GM10266 (cell line): ENCODE results near the gene ARG1.

Source experiments
- DNase-seq: peaks from one replicate; pipeline ENCODE4 v3.0.0; 2012; ENCODE audit errors: extremely low spot score
- TF ChIP-seq, protein P1 (sequence below): IDR thresholded peaks from 2 replicates; pipeline ENCODE4 v1.5.1; 2012; ENCODE audit warnings: mild to moderate bottlenecking, low read depth; ENCODE audit not compliant: control insufficient read depth, insufficient read depth; ENCODE audit errors: missing control alignments

ARG1 gene

DNA sequence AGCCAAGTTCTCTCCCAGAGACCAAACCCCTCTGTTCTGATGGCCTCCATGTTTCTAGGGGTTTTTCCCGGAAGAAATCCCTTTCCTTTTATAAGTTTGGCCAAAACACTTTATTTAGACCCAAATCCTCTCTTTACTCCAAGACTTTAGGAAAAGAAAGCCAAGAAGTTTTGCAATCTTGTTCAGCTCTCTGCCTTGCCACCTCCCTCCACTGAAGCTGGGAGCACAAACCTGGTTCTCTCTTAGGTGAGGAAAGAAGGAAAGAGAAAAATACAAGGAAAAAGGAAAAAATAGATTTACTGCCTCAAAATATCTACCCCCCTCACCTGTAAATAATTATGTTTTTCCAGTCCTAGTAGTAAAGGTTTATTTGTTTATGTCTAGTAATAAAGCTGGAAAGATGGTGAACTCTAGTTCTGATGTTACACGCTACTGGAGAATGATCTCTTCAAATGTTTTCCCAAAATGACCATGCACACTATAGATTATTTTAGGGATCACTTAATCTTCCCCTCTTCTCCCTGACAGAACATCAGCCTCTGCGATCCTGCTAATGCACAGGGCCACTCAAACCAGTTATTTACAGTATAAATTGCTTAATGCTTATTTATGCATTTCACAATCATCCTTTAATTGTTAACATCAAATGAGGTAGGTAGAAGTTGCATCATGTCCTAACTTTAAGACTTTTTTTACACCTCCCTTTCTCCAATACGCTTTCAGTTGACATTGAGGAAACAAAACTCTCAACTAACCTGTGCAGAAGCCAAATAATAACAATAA is 10.9 kb upstream of the ARG1 start:
- TF ChIP-seq, protein P1, sequence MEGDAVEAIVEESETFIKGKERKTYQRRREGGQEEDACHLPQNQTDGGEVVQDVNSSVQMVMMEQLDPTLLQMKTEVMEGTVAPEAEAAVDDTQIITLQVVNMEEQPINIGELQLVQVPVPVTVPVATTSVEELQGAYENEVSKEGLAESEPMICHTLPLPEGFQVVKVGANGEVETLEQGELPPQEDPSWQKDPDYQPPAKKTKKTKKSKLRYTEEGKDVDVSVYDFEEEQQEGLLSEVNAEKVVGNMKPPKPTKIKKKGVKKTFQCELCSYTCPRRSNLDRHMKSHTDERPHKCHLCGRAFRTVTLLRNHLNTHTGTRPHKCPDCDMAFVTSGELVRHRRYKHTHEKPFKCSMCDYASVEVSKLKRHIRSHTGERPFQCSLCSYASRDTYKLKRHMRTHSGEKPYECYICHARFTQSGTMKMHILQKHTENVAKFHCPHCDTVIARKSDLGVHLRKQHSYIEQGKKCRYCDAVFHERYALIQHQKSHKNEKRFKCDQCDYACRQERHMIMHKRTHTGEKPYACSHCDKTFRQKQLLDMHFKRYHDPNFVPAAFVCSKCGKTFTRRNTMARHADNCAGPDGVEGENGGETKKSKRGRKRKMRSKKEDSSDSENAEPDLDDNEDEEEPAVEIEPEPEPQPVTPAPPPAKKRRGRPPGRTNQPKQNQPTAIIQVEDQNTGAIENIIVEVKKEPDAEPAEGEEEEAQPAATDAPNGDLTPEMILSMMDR, result no peak
- DNase-seq, result no peak

DNA sequence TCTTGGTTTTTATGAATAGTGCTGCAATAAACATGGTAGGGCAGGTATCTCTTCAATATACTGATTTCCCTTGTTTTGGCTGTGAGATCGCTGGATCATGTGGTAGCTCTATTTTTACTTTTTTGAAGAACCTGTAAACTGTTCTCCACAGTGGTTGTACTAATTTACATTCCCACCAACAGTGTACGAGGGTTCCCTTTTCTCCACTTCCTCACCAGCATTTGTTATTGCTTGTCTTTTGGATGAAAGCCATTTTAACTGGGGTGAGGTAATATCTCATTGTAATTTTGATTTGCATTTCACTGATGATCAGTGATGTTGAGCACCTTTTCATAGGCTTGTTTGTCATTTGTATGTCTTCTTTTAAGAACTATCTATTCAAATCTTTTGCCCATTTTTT is 8.0 kb upstream of the ARG1 start:
- TF ChIP-seq, protein P1, result no peak
- no peak for DNase-seq

DNA sequence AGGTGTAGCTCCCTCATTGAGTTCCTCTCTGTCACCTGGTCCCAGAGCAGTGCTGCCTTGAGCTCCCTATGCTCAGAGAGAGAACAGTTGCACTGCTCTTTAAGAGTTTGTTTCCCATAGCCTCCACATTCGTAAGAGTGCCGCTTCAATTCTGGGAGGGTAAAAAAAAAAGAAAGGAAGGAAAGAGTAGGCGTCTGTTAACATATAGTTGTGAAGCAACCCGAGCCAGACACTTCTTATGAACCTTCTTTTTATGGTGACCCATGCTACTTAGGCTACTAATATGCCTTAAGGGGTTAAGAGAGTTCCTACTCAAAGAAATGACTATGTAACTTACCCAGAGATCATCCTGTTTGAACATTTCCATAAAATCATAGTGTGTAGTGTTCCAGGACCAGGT is 4.3 kb upstream of the ARG1 start:
- no peak for DNase-seq
- TF ChIP-seq, protein P1, result no peak

DNA sequence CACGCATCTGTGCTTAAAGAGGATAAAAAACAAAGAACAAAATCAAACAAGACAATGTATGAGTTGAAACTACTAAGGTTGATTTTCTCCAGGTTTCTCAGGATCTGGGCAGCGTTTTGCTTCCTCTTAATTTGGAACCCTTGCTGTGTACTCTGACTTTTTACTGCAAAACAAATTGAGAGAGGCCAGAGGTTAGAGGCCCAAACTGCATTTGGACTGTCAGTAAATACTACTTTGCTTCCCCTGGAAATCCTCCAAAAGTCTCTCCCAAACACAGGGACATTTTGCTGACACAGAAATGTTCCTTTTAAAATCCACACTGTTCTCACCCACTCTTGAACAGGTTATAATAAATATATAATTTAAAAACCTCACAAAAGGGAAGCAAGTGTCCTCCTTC is 1.1 kb downstream of the ARG1 start:
- TF ChIP-seq, protein P1, result no peak
- DNase-seq, result no peak

DNA sequence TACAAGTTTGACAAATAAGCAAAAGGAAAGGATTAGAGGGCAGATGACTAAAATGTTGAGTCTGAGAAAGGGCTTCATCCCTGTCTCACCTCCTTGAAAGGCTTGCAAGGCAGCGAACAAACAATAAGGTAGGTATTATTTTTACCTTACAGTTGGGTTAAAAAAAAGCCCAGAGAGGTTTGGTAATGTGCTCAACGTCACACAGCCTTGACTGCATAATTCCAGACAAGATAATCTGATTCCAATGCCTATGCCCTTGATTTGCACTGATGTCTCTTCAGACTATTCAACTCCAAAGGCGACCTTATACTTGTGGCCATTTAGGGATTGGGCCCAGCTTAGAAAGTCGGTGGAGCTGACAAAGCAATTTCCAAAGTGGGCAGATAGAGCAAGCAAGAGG is 1.7 kb downstream of the ARG1 start:
- TF ChIP-seq, protein P1, result no peak
- no peak for DNase-seq

DNA sequence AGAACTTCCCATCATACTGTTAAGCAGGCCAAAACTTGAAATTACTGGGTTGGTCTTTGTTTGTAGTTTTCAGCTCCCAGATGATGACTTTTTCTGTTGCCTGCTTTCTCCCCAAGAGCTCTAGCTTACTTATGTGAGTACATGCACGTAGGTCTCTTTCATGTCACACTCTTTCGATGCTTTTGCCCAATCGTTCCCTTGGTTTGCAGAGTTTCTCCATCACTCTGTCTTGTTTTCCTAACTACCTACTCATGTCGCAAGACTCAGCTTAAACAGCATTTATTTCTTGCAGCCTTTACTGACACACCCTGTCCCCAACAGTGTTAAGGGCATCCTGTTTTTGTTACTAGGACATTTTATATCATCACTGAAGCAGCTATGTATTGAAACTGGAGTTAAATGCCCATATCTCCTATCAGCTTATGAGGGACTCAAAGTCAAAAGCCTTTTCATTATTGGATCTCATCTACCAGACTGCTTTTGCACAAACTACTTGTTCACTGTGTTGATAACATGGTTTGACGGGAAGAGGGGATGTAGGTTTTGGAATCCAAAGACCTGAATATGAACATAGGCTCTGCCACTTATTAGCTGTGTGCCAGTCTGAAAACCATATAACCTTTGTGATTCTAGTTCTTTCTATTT is 2.9 kb downstream of the ARG1 start:
- DNase-seq, result no peak

More for the DNA sequence above, 2.9 kb downstream of the ARG1 start:
- TF ChIP-seq, protein P1, result no peak
